GM23338 (cell line): ENCODE data around the gene C5orf58. TPM values are rescaled to one million over a fixed set of nuclear protein-coding genes. Genes with fewer than 3 reads are reported as not detected.

Experiments
- ATAC-seq: fragments of 200-7000 bp; cut with Tn5 transposase; 3 replicates; pipeline ENCODE4 v1.9.1; 2020
- DNase-seq: peaks from one replicate; pipeline ENCODE4 v3.0.0-alpha.2; 2015; ENCODE audit warnings: low spot score
- H2AFZ ChIP-seq: fragments of 200-600 bp; sonication (generic); 2 replicates; pipeline ENCODE4 v1.8.0; 2016; ENCODE audit warnings: antibody characterized with exemption, mild to moderate bottlenecking, moderate library complexity
- H3F3A ChIP-seq: fragments of 200-600 bp; sonication (generic); replicated peaks from 2 replicates; pipeline ENCODE4 v1.8.0; 2017; ENCODE audit warnings: antibody characterized with exemption, mixed run types, low read depth
- H3K27ac ChIP-seq: fragments of 200-600 bp; sonication (generic); 2 replicates; pipeline ENCODE4 v1.6.1; 2016; ENCODE audit warnings: low read depth
- H3K27me3 ChIP-seq: fragments of 200-600 bp; sonication (generic); 2 replicates; pipeline ENCODE4 v1.8.0; 2016; ENCODE audit warnings: mild to moderate bottlenecking, mixed run types, moderate library complexity; ENCODE audit not compliant: insufficient read depth
- H3K36me3 ChIP-seq: fragments of 200-600 bp; sonication (generic); 2 replicates; pipeline ENCODE4 v1.8.0; 2016; ENCODE audit warnings: mild to moderate bottlenecking; ENCODE audit not compliant: insufficient read depth
- H3K4me1 ChIP-seq: fragments of 200-600 bp; sonication (generic); 2 replicates; pipeline ENCODE4 v1.8.0; 2016; ENCODE audit warnings: mild to moderate bottlenecking, moderate library complexity; ENCODE audit not compliant: insufficient read depth
- H3K4me2 ChIP-seq: fragments of 200-600 bp; sonication (generic); 2 replicates; pipeline ENCODE4 v1.7.1; 2017; ENCODE audit warnings: mixed run types
- H3K4me3 ChIP-seq: fragments of 200-600 bp; sonication (generic); 2 replicates; pipeline ENCODE4 v1.6.1; 2016; ENCODE audit warnings: mixed run types
- H3K79me2 ChIP-seq: fragments of 200-600 bp; sonication (generic); replicated peaks from 2 replicates; pipeline ENCODE4 v1.8.0; 2017; ENCODE audit warnings: mild to moderate bottlenecking; ENCODE audit not compliant: insufficient read depth
- H3K9me2 ChIP-seq: fragments of 200-600 bp; sonication (generic); 2 replicates; pipeline ENCODE4 v1.8.0; 2017; ENCODE audit not compliant: insufficient read depth
- H4K20me1 ChIP-seq: fragments of 200-600 bp; sonication (generic); replicated peaks from 2 replicates; pipeline ENCODE4 v1.8.0; 2017; ENCODE audit warnings: mild to moderate bottlenecking; ENCODE audit not compliant: insufficient read depth
- H3K27ac Mint-ChIP-seq: 2 replicates; pipeline ENCODE4 v1.8.0; 2020; ENCODE audit warnings: inconsistent platforms, mild to moderate bottlenecking, moderate library complexity, mixed read lengths
- H3K27me3 Mint-ChIP-seq: 3 replicates; pipeline ENCODE4 v1.8.0; 2022; ENCODE audit warnings: low read depth, mild to moderate bottlenecking, moderate library complexity, mixed read lengths, inconsistent platforms; ENCODE audit not compliant: insufficient read depth, poor library complexity
- H3K36me3 Mint-ChIP-seq: 3 replicates; pipeline ENCODE4 v1.8.0; 2021; ENCODE audit warnings: low read depth, mild to moderate bottlenecking, inconsistent platforms, moderate library complexity, mixed read lengths
- H3K4me1 Mint-ChIP-seq: 3 replicates; pipeline ENCODE4 v1.8.0; 2020; ENCODE audit warnings: mild to moderate bottlenecking, inconsistent platforms, mixed read lengths
- H3K4me3 Mint-ChIP-seq: 3 replicates; pipeline ENCODE4 v1.8.0; 2021; ENCODE audit warnings: moderate library complexity, mild to moderate bottlenecking, inconsistent platforms, mixed read lengths
- H3K9me3 Mint-ChIP-seq: 3 replicates; pipeline ENCODE4 v1.8.0; 2020; ENCODE audit warnings: moderate library complexity, mild to moderate bottlenecking, inconsistent platforms, mixed read lengths
- CREB1 ChIP-seq: fragments of 250-450 bp; sonication (Bioruptor Pico); IDR thresholded peaks from 2 replicates; pipeline ENCODE4 v1.5.0; 2020; ENCODE audit warnings: low read depth, mild to moderate bottlenecking, moderate library complexity
- EZH2 ChIP-seq: fragments of 200-600 bp; sonication (generic); IDR thresholded peaks from one replicate; pipeline ENCODE4 v1.8.0; 2017; ENCODE audit warnings: antibody characterized with exemption, mild to moderate bottlenecking, low read depth; ENCODE audit not compliant: unreplicated experiment
- EZH2phosphoT487 ChIP-seq: fragments of 200-600 bp; sonication (generic); IDR thresholded peaks from one replicate; pipeline ENCODE4 v1.8.1; 2018; ENCODE audit warnings: antibody characterized with exemption; ENCODE audit not compliant: unreplicated experiment
- JUNB ChIP-seq: IDR thresholded peaks from one replicate; pipeline ENCODE4 v1.6.1; 2016; ENCODE audit warnings: antibody characterized with exemption; ENCODE audit not compliant: unreplicated experiment
- NANOG ChIP-seq: IDR thresholded peaks from 2 replicates; pipeline ENCODE4 v1.6.1; 2016; ENCODE audit warnings: antibody characterized with exemption, borderline replicate concordance
- POLR2AphosphoS5 ChIP-seq: IDR thresholded peaks from 2 replicates; pipeline ENCODE4 v1.6.1; 2016; ENCODE audit warnings: antibody characterized with exemption, low read depth
- STAT1 ChIP-seq: IDR thresholded peaks from one replicate; pipeline ENCODE4 v1.6.1; 2016; ENCODE audit warnings: antibody characterized with exemption; ENCODE audit not compliant: unreplicated experiment
- ZNF114 ChIP-seq: fragments of 250-450 bp; sonication (Bioruptor Pico); IDR thresholded peaks from 2 replicates; pipeline ENCODE4 v1.5.0; 2020; ENCODE audit warnings: mild to moderate bottlenecking, moderate library complexity
- ZNF331 ChIP-seq: fragments of 250-450 bp; sonication (Bioruptor Pico); IDR thresholded peaks from 2 replicates; pipeline ENCODE4 v1.5.0; 2020; ENCODE audit warnings: low read depth, mild to moderate bottlenecking, moderate library complexity
- polyA plus RNA-seq: library from polyadenylated mRNA; unstranded; fragments of >200 nt; fragmentation: Nextera tagmentation; extraction: Ambion mirVana; gene quantifications from 2 replicates; pipeline ENCODE4 v1.2.1, GENCODE V29; 2016
- total RNA-seq: library from RNA; depleted of rRNA; stranded (reverse); fragments of >200 nt; shearing (Covaris generic); gene quantifications from 2 replicates; pipeline ENCODE4 v1.2.3, GENCODE V29; 2014
- TF ChIP-seq, protein P1 (sequence below): IDR thresholded peaks from one replicate; pipeline ENCODE4 v1.6.1; 2018; ENCODE audit warnings: antibody characterized with exemption; ENCODE audit not compliant: unreplicated experiment
- TF ChIP-seq, protein P2 (sequence below): fragments of 250-450 bp; sonication (Bioruptor Pico); IDR thresholded peaks from 2 replicates; pipeline ENCODE4 v1.5.0; 2020; ENCODE audit warnings: mild to moderate bottlenecking, moderate library complexity
- TF ChIP-seq, protein P3 (sequence below), 2 experiments: fragments of 200-600 bp in 1 of 2; sonication (generic) in 1 of 2; conservative IDR thresholded peaks; 2 replicates each; pipeline versions ENCODE4 v1.5.1 to v1.6.1; 2016 to 2017; ENCODE audit warnings: antibody characterized with exemption in 2 of 2, low read depth in 2 of 2, mild to moderate bottlenecking in 2 of 2, moderate library complexity in 1 of 2
- TF ChIP-seq, protein P4 (sequence below): IDR thresholded peaks from 2 replicates; pipeline ENCODE4 v1.6.1; 2016; ENCODE audit warnings: antibody characterized with exemption

Gene C5orf58
- total and polyA plus RNA-seq, 2 experiments from 2014 or later, result 1.0 to 9.1 TPM

DNA sequence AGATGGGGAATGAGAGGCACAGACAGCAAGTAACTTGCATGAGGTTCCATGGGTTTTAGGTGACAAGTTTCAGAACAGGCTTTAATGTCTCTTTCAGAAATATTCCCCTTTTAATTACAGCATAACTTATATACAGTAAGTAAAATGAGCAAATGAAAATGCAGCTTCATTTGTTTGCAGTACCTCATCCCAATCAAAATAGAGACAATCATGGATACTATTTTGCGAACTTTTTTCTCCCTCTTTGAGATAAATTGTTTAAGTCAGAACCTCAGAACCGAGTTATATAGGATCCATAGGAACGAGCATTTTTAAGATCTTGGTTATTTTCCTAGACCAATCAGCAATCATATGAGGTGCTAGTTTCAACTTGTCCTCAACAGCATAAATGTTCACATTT lies 61.3 kb downstream of the C5orf58 start:
- no peak overlapping the region for H3K4me3 Mint-ChIP-seq
- H3K36me3 Mint-ChIP-seq, result peaks cover 14% of the 10 kb centered on the region
- no peaks in the 10 kb centered on the region for H3F3A ChIP-seq
- no peak overlapping the region for H2AFZ ChIP-seq
- no peaks in the 10 kb centered on the region for H4K20me1 ChIP-seq
- no peaks in the 10 kb centered on the region for H3K27me3 ChIP-seq
- H3K27ac Mint-ChIP-seq, result no peak overlapping the region
- peaks cover 2% of the 10 kb centered on the region; the same call in 2 of the 3 replicates for H3K4me1 Mint-ChIP-seq
- no peaks in the 10 kb centered on the region for H3K4me1 ChIP-seq
- no peak overlapping the region for H3K4me2 ChIP-seq
- H3K9me3 Mint-ChIP-seq, result peaks cover 17% of the 10 kb centered on the region
- no peak overlapping the region for H3K27ac ChIP-seq
- TF ChIP-seq, protein P1, sequence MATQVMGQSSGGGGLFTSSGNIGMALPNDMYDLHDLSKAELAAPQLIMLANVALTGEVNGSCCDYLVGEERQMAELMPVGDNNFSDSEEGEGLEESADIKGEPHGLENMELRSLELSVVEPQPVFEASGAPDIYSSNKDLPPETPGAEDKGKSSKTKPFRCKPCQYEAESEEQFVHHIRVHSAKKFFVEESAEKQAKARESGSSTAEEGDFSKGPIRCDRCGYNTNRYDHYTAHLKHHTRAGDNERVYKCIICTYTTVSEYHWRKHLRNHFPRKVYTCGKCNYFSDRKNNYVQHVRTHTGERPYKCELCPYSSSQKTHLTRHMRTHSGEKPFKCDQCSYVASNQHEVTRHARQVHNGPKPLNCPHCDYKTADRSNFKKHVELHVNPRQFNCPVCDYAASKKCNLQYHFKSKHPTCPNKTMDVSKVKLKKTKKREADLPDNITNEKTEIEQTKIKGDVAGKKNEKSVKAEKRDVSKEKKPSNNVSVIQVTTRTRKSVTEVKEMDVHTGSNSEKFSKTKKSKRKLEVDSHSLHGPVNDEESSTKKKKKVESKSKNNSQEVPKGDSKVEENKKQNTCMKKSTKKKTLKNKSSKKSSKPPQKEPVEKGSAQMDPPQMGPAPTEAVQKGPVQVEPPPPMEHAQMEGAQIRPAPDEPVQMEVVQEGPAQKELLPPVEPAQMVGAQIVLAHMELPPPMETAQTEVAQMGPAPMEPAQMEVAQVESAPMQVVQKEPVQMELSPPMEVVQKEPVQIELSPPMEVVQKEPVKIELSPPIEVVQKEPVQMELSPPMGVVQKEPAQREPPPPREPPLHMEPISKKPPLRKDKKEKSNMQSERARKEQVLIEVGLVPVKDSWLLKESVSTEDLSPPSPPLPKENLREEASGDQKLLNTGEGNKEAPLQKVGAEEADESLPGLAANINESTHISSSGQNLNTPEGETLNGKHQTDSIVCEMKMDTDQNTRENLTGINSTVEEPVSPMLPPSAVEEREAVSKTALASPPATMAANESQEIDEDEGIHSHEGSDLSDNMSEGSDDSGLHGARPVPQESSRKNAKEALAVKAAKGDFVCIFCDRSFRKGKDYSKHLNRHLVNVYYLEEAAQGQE, result no peak
- TF ChIP-seq ZNF331 (CRISPR knock-in tag) (no peak), STAT1 (no peak), POLR2AphosphoS5 (no peak), NANOG (no peak), ZNF114 (CRISPR knock-in tag) (no peak), JUNB (no peak), CREB1 (CRISPR knock-in tag) (no peak), EZH2phosphoT487 (no peak), EZH2 (no peak)
- TF ChIP-seq, protein P2, sequence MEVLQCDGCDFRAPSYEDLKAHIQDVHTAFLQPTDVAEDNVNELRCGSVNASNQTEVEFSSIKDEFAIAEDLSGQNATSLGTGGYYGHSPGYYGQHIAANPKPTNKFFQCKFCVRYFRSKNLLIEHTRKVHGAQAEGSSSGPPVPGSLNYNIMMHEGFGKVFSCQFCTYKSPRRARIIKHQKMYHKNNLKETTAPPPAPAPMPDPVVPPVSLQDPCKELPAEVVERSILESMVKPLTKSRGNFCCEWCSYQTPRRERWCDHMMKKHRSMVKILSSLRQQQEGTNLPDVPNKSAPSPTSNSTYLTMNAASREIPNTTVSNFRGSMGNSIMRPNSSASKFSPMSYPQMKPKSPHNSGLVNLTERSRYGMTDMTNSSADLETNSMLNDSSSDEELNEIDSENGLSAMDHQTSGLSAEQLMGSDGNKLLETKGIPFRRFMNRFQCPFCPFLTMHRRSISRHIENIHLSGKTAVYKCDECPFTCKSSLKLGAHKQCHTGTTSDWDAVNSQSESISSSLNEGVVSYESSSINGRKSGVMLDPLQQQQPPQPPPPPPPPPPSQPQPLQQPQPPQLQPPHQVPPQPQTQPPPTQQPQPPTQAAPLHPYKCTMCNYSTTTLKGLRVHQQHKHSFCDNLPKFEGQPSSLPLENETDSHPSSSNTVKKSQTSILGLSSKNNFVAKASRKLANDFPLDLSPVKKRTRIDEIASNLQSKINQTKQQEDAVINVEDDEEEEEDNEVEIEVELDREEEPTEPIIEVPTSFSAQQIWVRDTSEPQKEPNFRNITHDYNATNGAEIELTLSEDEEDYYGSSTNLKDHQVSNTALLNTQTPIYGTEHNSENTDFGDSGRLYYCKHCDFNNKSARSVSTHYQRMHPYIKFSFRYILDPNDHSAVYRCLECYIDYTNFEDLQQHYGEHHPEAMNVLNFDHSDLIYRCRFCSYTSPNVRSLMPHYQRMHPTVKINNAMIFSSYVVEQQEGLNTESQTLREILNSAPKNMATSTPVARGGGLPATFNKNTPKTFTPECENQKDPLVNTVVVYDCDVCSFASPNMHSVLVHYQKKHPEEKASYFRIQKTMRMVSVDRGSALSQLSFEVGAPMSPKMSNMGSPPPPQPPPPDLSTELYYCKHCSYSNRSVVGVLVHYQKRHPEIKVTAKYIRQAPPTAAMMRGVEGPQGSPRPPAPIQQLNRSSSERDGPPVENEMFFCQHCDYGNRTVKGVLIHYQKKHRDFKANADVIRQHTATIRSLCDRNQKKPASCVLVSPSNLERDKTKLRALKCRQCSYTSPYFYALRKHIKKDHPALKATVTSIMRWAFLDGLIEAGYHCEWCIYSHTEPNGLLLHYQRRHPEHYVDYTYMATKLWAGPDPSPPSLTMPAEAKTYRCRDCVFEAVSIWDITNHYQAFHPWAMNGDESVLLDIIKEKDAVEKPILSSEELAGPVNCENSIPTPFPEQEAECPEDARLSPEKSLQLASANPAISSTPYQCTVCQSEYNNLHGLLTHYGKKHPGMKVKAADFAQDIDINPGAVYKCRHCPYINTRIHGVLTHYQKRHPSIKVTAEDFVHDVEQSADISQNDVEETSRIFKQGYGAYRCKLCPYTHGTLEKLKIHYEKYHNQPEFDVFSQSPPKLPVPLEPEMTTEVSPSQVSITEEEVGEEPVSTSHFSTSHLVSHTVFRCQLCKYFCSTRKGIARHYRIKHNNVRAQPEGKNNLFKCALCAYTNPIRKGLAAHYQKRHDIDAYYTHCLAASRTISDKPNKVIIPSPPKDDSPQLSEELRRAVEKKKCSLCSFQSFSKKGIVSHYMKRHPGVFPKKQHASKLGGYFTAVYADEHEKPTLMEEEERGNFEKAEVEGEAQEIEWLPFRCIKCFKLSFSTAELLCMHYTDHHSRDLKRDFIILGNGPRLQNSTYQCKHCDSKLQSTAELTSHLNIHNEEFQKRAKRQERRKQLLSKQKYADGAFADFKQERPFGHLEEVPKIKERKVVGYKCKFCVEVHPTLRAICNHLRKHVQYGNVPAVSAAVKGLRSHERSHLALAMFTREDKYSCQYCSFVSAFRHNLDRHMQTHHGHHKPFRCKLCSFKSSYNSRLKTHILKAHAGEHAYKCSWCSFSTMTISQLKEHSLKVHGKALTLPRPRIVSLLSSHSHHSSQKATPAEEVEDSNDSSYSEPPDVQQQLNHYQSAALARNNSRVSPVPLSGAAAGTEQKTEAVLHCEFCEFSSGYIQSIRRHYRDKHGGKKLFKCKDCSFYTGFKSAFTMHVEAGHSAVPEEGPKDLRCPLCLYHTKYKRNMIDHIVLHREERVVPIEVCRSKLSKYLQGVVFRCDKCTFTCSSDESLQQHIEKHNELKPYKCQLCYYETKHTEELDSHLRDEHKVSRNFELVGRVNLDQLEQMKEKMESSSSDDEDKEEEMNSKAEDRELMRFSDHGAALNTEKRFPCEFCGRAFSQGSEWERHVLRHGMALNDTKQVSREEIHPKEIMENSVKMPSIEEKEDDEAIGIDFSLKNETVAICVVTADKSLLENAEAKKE (CRISPR knock-in tag), result no peak
- TF ChIP-seq, protein P3, sequence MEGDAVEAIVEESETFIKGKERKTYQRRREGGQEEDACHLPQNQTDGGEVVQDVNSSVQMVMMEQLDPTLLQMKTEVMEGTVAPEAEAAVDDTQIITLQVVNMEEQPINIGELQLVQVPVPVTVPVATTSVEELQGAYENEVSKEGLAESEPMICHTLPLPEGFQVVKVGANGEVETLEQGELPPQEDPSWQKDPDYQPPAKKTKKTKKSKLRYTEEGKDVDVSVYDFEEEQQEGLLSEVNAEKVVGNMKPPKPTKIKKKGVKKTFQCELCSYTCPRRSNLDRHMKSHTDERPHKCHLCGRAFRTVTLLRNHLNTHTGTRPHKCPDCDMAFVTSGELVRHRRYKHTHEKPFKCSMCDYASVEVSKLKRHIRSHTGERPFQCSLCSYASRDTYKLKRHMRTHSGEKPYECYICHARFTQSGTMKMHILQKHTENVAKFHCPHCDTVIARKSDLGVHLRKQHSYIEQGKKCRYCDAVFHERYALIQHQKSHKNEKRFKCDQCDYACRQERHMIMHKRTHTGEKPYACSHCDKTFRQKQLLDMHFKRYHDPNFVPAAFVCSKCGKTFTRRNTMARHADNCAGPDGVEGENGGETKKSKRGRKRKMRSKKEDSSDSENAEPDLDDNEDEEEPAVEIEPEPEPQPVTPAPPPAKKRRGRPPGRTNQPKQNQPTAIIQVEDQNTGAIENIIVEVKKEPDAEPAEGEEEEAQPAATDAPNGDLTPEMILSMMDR (conservative IDR thresholded peaks at IDR 0.05; ENCODE audit: low read depth in 2 of 2), result no peak
- TF ChIP-seq, protein P4, sequence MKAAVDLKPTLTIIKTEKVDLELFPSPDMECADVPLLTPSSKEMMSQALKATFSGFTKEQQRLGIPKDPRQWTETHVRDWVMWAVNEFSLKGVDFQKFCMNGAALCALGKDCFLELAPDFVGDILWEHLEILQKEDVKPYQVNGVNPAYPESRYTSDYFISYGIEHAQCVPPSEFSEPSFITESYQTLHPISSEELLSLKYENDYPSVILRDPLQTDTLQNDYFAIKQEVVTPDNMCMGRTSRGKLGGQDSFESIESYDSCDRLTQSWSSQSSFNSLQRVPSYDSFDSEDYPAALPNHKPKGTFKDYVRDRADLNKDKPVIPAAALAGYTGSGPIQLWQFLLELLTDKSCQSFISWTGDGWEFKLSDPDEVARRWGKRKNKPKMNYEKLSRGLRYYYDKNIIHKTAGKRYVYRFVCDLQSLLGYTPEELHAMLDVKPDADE, result no peak
- H3K9me2 ChIP-seq, result peaks cover 8% of the 10 kb centered on the region; the same call in 1 of the 2 replicates
- no peaks in the 10 kb centered on the region for H3K79me2 ChIP-seq
- no peak for DNase-seq
- H3K36me3 ChIP-seq, result no peaks in the 10 kb centered on the region
- no peak for ATAC-seq
- peaks cover 19% of the 10 kb centered on the region for H3K27me3 Mint-ChIP-seq
- no peak overlapping the region for H3K4me3 ChIP-seq
